Choroid plexus epithelial cell (primary cell): ENCODE data around the gene SESN3.

Experiments used
- DNase-seq: peaks from one replicate; pipeline ENCODE4 v3.0.0-alpha.2; 2010; ENCODE audit warnings: low read depth
- H3K4me3 ChIP-seq: 2 replicates; pipeline ENCODE4 v1.5.1; 2011; ENCODE audit warnings: low read depth, mild to moderate bottlenecking, control low read depth, low read length, moderate library complexity
- TF ChIP-seq, protein P1 (sequence below): conservative IDR thresholded peaks from 2 replicates; pipeline ENCODE4 v1.5.1; 2011; ENCODE audit warnings: low read depth, mild to moderate bottlenecking, control low read depth, inconsistent platforms, low read length, moderate library complexity

The SESN3 gene

DNA sequence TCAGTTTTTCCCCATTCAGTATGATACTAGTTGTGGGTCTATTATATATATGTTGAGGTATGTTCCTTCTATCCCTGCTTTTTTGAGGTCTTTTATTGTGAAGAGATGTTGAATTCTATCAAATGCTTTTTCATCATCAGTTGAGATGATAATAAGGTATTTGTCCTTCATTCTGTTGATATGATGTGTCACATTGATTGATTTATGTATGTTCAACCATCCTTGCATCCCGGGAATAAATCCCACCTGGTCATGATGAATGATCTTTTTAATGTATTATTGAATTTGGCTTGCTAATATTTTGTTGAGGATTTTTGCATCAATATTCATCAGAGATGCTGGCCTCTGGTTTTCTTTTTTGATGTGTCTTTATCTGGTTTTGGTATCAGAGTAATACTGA is 115.4 kb downstream of the SESN3 start:
- no peak for DNase-seq
- H3K4me3 ChIP-seq = no peak overlapping the region
- TF ChIP-seq, protein P1, sequence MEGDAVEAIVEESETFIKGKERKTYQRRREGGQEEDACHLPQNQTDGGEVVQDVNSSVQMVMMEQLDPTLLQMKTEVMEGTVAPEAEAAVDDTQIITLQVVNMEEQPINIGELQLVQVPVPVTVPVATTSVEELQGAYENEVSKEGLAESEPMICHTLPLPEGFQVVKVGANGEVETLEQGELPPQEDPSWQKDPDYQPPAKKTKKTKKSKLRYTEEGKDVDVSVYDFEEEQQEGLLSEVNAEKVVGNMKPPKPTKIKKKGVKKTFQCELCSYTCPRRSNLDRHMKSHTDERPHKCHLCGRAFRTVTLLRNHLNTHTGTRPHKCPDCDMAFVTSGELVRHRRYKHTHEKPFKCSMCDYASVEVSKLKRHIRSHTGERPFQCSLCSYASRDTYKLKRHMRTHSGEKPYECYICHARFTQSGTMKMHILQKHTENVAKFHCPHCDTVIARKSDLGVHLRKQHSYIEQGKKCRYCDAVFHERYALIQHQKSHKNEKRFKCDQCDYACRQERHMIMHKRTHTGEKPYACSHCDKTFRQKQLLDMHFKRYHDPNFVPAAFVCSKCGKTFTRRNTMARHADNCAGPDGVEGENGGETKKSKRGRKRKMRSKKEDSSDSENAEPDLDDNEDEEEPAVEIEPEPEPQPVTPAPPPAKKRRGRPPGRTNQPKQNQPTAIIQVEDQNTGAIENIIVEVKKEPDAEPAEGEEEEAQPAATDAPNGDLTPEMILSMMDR = no peak
